ENCODE measurements around the gene MAD1L1.

MAD1L1 gene

DNA sequence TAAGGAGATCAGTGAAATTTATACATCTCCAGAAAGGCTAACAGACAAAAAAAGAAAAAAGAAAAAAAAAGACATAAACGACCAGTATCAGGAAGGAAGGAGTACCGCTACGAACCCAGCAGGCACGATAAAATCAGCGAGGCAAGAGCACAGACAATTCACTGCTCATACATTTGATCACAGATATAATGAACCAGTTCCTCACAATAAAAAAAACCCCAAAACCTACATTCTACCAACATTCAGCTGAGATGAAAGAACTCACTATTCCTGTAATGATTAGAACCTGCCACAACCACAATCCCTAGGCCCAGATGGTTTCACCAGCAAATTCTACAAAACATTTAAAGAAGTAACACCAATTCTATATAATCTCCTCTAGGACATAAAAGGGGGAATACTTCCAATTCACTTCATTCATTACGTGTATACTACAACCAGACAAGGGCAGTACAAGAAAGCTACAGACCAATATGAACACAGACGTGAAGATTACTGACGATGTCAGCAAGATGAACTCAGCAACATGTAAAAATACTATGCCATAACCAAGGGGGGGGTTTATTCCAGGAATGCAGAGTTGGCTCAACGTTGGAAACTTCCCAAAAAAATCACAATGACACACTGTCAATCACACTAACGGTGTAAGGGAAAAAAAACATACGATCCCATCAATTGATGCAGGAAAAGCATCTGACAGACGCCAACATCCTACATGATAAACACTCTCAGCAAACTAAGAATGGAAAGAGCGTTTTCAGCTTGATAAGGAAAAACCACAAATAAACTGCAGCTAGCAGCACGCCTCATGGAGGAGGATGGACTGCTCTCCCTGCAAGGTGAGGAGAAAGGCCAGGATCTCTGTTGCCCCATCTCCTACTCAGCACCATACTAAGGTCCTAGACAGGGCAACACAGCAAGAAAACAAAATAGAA lies 306.5 kb downstream of the MAD1L1 start:
- H3K27me3 ChIP-seq (ENCODE audit: low read length), result no peaks in the 10 kb centered on the region
- no peak overlapping the region for H2AFZ ChIP-seq (ENCODE audit: low read depth, low read length, severe bottlenecking)
- no peak overlapping the region for H3K4me2 ChIP-seq (ENCODE audit: low read depth, low read length, poor library complexity, severe bottlenecking)
- H3K9ac ChIP-seq (ENCODE audit: low read length), result no peak overlapping the region
- H3K9me2 ChIP-seq (replicated peaks; ENCODE audit: insufficient read depth, low read length), result no peaks in the 10 kb centered on the region
- H4K20me1 ChIP-seq (ENCODE audit: low read depth, low read length), result no peaks in the 10 kb centered on the region; the same call in 1 of the 2 replicates
- TF ChIP-seq, protein P1, sequence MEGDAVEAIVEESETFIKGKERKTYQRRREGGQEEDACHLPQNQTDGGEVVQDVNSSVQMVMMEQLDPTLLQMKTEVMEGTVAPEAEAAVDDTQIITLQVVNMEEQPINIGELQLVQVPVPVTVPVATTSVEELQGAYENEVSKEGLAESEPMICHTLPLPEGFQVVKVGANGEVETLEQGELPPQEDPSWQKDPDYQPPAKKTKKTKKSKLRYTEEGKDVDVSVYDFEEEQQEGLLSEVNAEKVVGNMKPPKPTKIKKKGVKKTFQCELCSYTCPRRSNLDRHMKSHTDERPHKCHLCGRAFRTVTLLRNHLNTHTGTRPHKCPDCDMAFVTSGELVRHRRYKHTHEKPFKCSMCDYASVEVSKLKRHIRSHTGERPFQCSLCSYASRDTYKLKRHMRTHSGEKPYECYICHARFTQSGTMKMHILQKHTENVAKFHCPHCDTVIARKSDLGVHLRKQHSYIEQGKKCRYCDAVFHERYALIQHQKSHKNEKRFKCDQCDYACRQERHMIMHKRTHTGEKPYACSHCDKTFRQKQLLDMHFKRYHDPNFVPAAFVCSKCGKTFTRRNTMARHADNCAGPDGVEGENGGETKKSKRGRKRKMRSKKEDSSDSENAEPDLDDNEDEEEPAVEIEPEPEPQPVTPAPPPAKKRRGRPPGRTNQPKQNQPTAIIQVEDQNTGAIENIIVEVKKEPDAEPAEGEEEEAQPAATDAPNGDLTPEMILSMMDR (IDR thresholded peaks at IDR 0.05; ENCODE audit: insufficient read depth, low read length, poor library complexity, severe bottlenecking), result no peak
- no peak for TF ChIP-seq EZH2phosphoT487 (conservative IDR thresholded peaks at IDR 0.05; ENCODE audit: low read length)
- 0 out of 2 replicates have a peak, but pooled peaks cover 3% of the 10 kb centered on the region for H3K79me2 ChIP-seq (ENCODE audit: insufficient read depth, low read length)
- H3K36me3 ChIP-seq (ENCODE audit: low read length), result no peaks in the 10 kb centered on the region
- H3K4me3 ChIP-seq (ENCODE audit: insufficient read depth, low read length, poor library complexity, severe bottlenecking), result no peak overlapping the region
- no peaks in the 10 kb centered on the region for H3F3A ChIP-seq (ENCODE audit: insufficient read depth)
- no peaks in the 10 kb centered on the region for H3K9me3 ChIP-seq (ENCODE audit: insufficient read depth, low read length)
- no peak overlapping the region; the same call in 1 of the 2 replicates for H3K27ac ChIP-seq (ENCODE audit: low read depth, low read length)

DNA sequence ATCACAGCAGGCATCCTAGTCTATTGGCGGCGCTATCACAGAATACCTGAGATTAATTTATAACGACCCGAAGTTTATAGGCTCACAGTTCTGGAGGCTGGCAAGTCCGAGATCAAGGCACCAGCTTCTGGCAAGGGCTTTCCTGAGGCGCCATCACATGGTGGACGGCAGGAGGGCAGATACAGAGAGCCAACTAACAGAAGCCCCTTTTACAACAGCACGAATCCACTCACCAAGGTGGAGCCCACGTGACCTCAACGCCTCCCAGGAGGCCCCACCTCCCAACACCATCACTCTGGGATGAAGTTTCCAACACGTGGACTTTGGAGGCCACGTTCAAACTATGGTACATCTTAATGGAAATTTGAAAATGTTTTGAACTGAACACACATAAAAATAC lies 307.4 kb downstream of the MAD1L1 start:
- Histone ChIP-seq H3F3A (ENCODE audit: insufficient read depth) (no peaks in the 10 kb centered on the region), H3K36me3 (ENCODE audit: low read length) (no peaks in the 10 kb centered on the region), H4K20me1 (ENCODE audit: low read depth, low read length) (no peaks in the 10 kb centered on the region; the same call in 1 of the 2 replicates), H3K9ac (ENCODE audit: low read length) (no peak overlapping the region), H2AFZ (ENCODE audit: low read depth, low read length, severe bottlenecking) (no peak overlapping the region), H3K9me2 (replicated peaks; ENCODE audit: insufficient read depth, low read length) (no peaks in the 10 kb centered on the region), H3K4me3 (ENCODE audit: insufficient read depth, low read length, poor library complexity, severe bottlenecking) (no peak overlapping the region), H3K4me2 (ENCODE audit: low read depth, low read length, poor library complexity, severe bottlenecking) (no peak overlapping the region), H3K79me2 (ENCODE audit: insufficient read depth, low read length) (0 out of 2 replicates have a peak, but pooled peaks cover 3% of the 10 kb centered on the region), H3K9me3 (ENCODE audit: insufficient read depth, low read length) (no peaks in the 10 kb centered on the region), H3K27ac (ENCODE audit: low read depth, low read length) (no peak overlapping the region), H3K27me3 (ENCODE audit: low read length) (no peaks in the 10 kb centered on the region)
- no peak for TF ChIP-seq EZH2phosphoT487 (conservative IDR thresholded peaks at IDR 0.05; ENCODE audit: low read length)
- TF ChIP-seq, protein P1 (IDR thresholded peaks at IDR 0.05; ENCODE audit: insufficient read depth, low read length, poor library complexity, severe bottlenecking), result no peak

DNA sequence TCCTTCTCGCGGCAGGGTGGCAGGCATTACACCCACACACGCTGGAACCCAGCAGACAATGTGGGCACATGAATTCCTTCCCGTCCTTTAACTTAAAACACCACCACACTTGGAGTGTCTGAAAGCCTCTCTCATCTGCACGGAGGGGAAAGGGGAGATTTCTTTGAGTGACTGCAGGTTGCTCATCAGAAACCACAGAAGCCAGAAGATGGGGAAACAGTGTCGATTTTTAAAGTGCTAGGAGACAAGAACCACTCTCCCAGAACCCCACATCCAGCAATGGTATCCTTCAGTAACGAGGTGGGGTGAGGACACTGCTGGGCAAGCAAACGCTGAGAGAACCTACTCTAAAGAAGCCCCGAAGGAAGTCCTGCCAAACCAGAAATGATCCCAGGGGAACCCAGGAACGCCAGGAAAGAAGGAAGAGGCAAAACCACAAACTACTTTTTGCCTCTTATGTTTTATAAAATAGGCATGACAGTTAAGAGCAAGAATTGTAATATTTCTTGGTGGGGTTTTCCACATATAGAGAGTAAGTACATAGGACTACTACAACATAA lies 308.4 kb downstream of the MAD1L1 start:
- Histone ChIP-seq H3K36me3 (ENCODE audit: low read length) (no peaks in the 10 kb centered on the region), H3K4me3 (ENCODE audit: insufficient read depth, low read length, poor library complexity, severe bottlenecking) (no peak overlapping the region), H3F3A (ENCODE audit: insufficient read depth) (no peaks in the 10 kb centered on the region), H3K27ac (ENCODE audit: low read depth, low read length) (no peak overlapping the region), H3K9me3 (ENCODE audit: insufficient read depth, low read length) (no peaks in the 10 kb centered on the region), H3K4me2 (ENCODE audit: low read depth, low read length, poor library complexity, severe bottlenecking) (no peak overlapping the region), H3K79me2 (ENCODE audit: insufficient read depth, low read length) (0 out of 2 replicates have a peak, but pooled peaks cover 3% of the 10 kb centered on the region), H2AFZ (ENCODE audit: low read depth, low read length, severe bottlenecking) (no peak overlapping the region), H3K27me3 (ENCODE audit: low read length) (no peaks in the 10 kb centered on the region), H3K9me2 (replicated peaks; ENCODE audit: insufficient read depth, low read length) (no peaks in the 10 kb centered on the region), H4K20me1 (ENCODE audit: low read depth, low read length) (no peaks in the 10 kb centered on the region; the same call in 1 of the 2 replicates), H3K9ac (ENCODE audit: low read length) (no peak overlapping the region)
- TF ChIP-seq, protein P1 (IDR thresholded peaks at IDR 0.05; ENCODE audit: insufficient read depth, low read length, poor library complexity, severe bottlenecking), result no peak
- TF ChIP-seq EZH2phosphoT487 (conservative IDR thresholded peaks at IDR 0.05; ENCODE audit: low read length), result no peak
